ENCODE data around the gene POLD1. TPM values are rescaled to one million over a fixed set of nuclear protein-coding genes. Genes with fewer than 3 reads are reported as not detected.

Gene POLD1
- polyA plus RNA-seq, 1 of the 3 experiments (the other 2 are of a cell fraction) = 33.6 TPM

DNA sequence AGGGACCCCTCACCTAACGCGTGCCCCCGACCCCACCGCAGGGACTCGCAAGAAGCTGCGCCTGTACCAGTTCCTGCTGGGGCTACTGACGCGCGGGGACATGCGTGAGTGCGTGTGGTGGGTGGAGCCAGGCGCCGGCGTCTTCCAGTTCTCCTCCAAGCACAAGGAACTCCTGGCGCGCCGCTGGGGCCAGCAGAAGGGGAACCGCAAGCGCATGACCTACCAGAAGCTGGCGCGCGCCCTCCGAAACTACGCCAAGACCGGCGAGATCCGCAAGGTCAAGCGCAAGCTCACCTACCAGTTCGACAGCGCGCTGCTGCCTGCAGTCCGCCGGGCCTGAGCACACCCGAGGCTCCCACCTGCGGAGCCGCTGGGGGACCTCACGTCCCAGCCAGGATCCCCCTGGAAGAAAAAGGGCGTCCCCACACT is 43.9 kb downstream of the POLD1 start:
- Histone ChIP-seq H3K36me3 (replicated peaks in 1 of 2; ENCODE audit: control insufficient read depth in 1 of 2, insufficient read depth in 2 of 2, low read length in 1 of 2) (no peaks in the 10 kb centered on the region), H3K27me3 (ENCODE audit: insufficient read depth) (peaks cover 9% of the 10 kb centered on the region), H3F3A (replicated peaks; ENCODE audit: insufficient read depth) (no peaks in the 10 kb centered on the region), H3K4me3 (ENCODE audit: low read depth in 2 of 2, low read length in 1 of 2) (no peak overlapping the region), H3K4me1 (ENCODE audit: control insufficient read depth in 1 of 2, insufficient read depth in 2 of 2, low read depth in 1 of 2, low read length in 1 of 2) (peaks cover 0 to 10% of the 10 kb centered on the region in 2 experiments; a peak in 1 of 4 replicates), H2AFZ (ENCODE audit: low read depth) (no peak overlapping the region), H3K4me2 (no peak overlapping the region), H3K9me3 (no peaks in the 10 kb centered on the region), H3K27ac (ENCODE audit: low read depth in 2 of 2, low read length in 1 of 2) (no peak overlapping the region), H3K79me2 (ENCODE audit: insufficient read depth) (no peaks in the 10 kb centered on the region), H3K9ac (no peak overlapping the region), H3K9me2 (no peaks in the 10 kb centered on the region), H4K20me1 (ENCODE audit: insufficient read depth) (no peaks in the 10 kb centered on the region)
- TF ChIP-seq, protein P1, sequence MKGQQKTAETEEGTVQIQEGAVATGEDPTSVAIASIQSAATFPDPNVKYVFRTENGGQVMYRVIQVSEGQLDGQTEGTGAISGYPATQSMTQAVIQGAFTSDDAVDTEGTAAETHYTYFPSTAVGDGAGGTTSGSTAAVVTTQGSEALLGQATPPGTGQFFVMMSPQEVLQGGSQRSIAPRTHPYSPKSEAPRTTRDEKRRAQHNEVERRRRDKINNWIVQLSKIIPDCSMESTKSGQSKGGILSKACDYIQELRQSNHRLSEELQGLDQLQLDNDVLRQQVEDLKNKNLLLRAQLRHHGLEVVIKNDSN (IDR thresholded peaks at IDR 0.05; ENCODE audit: borderline replicate concordance, low read depth) = no peak
- no peak for TF ChIP-seq RCOR1 (IDR thresholded peaks at IDR 0.05; ENCODE audit: low read length)
- TF ChIP-seq GABPA (IDR thresholded peaks at IDR 0.05; ENCODE audit: low read depth) = no peak
- TF ChIP-seq TEAD4 (IDR thresholded peaks at IDR 0.05; ENCODE audit: borderline replicate concordance, insufficient read depth) = no peak
- no peak for TF ChIP-seq TCF12 (IDR thresholded peaks at IDR 0.05)
- TF ChIP-seq, protein P2, sequence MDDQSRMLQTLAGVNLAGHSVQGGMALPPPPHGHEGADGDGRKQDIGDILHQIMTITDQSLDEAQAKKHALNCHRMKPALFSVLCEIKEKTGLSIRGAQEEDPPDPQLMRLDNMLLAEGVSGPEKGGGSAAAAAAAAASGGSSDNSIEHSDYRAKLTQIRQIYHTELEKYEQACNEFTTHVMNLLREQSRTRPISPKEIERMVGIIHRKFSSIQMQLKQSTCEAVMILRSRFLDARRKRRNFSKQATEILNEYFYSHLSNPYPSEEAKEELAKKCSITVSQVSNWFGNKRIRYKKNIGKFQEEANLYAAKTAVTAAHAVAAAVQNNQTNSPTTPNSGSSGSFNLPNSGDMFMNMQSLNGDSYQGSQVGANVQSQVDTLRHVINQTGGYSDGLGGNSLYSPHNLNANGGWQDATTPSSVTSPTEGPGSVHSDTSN (IDR thresholded peaks at IDR 0.05) = no peak
- no peak for TF ChIP-seq NFIC (IDR thresholded peaks at IDR 0.05; ENCODE audit: borderline replicate concordance)
- TF ChIP-seq, protein P3, sequence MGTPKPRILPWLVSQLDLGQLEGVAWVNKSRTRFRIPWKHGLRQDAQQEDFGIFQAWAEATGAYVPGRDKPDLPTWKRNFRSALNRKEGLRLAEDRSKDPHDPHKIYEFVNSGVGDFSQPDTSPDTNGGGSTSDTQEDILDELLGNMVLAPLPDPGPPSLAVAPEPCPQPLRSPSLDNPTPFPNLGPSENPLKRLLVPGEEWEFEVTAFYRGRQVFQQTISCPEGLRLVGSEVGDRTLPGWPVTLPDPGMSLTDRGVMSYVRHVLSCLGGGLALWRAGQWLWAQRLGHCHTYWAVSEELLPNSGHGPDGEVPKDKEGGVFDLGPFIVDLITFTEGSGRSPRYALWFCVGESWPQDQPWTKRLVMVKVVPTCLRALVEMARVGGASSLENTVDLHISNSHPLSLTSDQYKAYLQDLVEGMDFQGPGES (IDR thresholded peaks at IDR 0.05; ENCODE audit: low read depth, low read length) = no peak
- no peak for TF ChIP-seq TAF1 (IDR thresholded peaks at IDR 0.05; ENCODE audit: borderline replicate concordance, low read depth, low read length)
- TF ChIP-seq JUND (IDR thresholded peaks at IDR 0.05) = no peak
- TF ChIP-seq YY1 (IDR thresholded peaks at IDR 0.05; ENCODE audit: low read depth) = no peak
- TF ChIP-seq, protein P4, sequence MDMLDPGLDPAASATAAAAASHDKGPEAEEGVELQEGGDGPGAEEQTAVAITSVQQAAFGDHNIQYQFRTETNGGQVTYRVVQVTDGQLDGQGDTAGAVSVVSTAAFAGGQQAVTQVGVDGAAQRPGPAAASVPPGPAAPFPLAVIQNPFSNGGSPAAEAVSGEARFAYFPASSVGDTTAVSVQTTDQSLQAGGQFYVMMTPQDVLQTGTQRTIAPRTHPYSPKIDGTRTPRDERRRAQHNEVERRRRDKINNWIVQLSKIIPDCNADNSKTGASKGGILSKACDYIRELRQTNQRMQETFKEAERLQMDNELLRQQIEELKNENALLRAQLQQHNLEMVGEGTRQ (IDR thresholded peaks at IDR 0.05; ENCODE audit: borderline replicate concordance, low read depth, low read length) = no peak
- TF ChIP-seq MEF2A (IDR thresholded peaks at IDR 0.05; ENCODE audit: borderline replicate concordance, low read depth) = no peak
- no peak for TF ChIP-seq FOSL2 (IDR thresholded peaks at IDR 0.05; ENCODE audit: borderline replicate concordance, low read depth)
- TF ChIP-seq, protein P5, sequence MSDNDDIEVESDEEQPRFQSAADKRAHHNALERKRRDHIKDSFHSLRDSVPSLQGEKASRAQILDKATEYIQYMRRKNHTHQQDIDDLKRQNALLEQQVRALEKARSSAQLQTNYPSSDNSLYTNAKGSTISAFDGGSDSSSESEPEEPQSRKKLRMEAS (IDR thresholded peaks at IDR 0.05; ENCODE audit: low read depth) = no peak
- no peak for TF ChIP-seq EP300 (IDR thresholded peaks at IDR 0.05; ENCODE audit: borderline replicate concordance in 1 of 2, low read depth in 1 of 2, low read length in 1 of 2)
- TF ChIP-seq GATA2 (CRISPR knock-in tag; IDR thresholded peaks at IDR 0.05) = no peak
- POLR2A ChIA-PET = no interaction called here
- no peak for DNase-seq
- CTCF ChIA-PET = interaction anchor here (1.2 to 1.7 kb wide), 3 partner anchors 13 to 59 kb away, joined by 3 to 5 read pairs (median 5); no protein-coding TSS in a partner anchor
- 52% methylated on average over 18 of the region's 38 CpGs for WGBS (ENCODE audit: low lambda C conversion rate)

All from SK-N-SH (cell line).